Vagina (tissue), 2 donors: ENCODE measurements around the gene SPIRE2.

ENCODE experiments used
- CTCF ChIP-seq, 3 experiments: fragments of 450-650 bp in 2 of 3; fragments of 200-600 bp in 1 of 3; sonication (generic) in 1 of 3; IDR thresholded peaks; one replicate each; pipeline ENCODE4 v1.5.1; 2017 to 2019; ENCODE audit warnings: antibody characterized with exemption in 3 of 3, mild to moderate bottlenecking in 2 of 3, moderate library complexity in 2 of 3
- POLR2AphosphoS5 ChIP-seq, 2 donors: sonication (generic); formaldehyde crosslinking; IDR thresholded peaks; one replicate each; pipeline ENCODE4 v1.9.0; 2017; ENCODE audit warnings: antibody characterized with exemption in 2 of 2, mild to moderate bottlenecking in 2 of 2, low read depth in 1 of 2; ENCODE audit not compliant: insufficient read depth in 1 of 2

GRCh38 chr16:89871895-89872294, 43.6 kb downstream of the SPIRE2 start:
- no peak for TF ChIP-seq POLR2AphosphoS5 (IDR thresholded peaks at IDR 0.05; ENCODE audit: insufficient read depth in 1 of 2, low read depth in 1 of 2)
- no peak for TF ChIP-seq CTCF (IDR thresholded peaks at IDR 0.05)
